ENCODE results near the gene RNASE13. TPM values are rescaled to one million over a fixed set of nuclear protein-coding genes. Genes with fewer than 3 reads are reported as not detected.

The RNASE13 gene
- total RNA-seq, 1 experiment from 2014 or later: 0.15 TPM

DNA sequence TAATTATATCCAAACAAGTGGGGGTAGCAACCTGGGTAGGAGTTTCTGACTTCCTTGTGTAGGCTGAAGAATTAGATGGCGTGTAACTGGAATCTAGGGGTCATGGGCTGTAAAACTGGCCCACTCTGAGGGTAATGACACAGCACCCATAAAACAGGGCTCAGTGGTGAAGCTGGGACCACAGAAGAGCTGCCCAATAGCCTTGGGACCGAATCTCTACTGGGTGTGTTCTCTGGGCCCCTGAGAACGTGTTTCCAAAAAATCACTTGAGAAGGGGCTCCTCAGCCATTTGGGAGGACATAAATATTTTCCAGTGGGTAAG lies 26.7 kb upstream of the RNASE13 start:
- Histone ChIP-seq H3K9ac (ENCODE audit: low read length) (no peak overlapping the region), H3K27me3 (ENCODE audit: insufficient read depth, low read length) (peaks cover 5% of the 10 kb centered on the region), H3K9me2 (ENCODE audit: insufficient read depth) (no peaks in the 10 kb centered on the region), H3K4me1 (ENCODE audit: control insufficient read depth in 1 of 2, insufficient read depth in 2 of 2, low read length in 2 of 2) (no peaks in the 10 kb centered on the region), H3K9me3 (ENCODE audit: control insufficient read depth in 1 of 2, insufficient read depth in 1 of 2, low read depth in 1 of 2, low read length in 2 of 2) (no peaks in the 10 kb centered on the region), H3K36me3 (ENCODE audit: control insufficient read depth in 1 of 2, insufficient read depth in 2 of 2, low read length in 2 of 2) (no peaks in the 10 kb centered on the region), H3K79me2 (ENCODE audit: insufficient read depth, low read length) (no peaks in the 10 kb centered on the region), H3K27ac (ENCODE audit: low read depth, low read length) (no peak overlapping the region), H4K20me1 (ENCODE audit: insufficient read depth) (no peaks in the 10 kb centered on the region), H2AFZ (ENCODE audit: low read depth, low read length, poor library complexity, severe bottlenecking) (no peak overlapping the region), H3K4me2 (ENCODE audit: low read length) (no peak overlapping the region), H3K4me3 (replicated peaks in 1 of 2; ENCODE audit: low read depth in 1 of 2, low read length in 2 of 2) (no peak overlapping the region)
- TF ChIP-seq POLR2AphosphoS5 (IDR thresholded peaks at IDR 0.05; ENCODE audit: low read depth, low read length) (no peak), CEBPB (IDR thresholded peaks at IDR 0.05; ENCODE audit: low read depth) (no peak), FOSL1 (IDR thresholded peaks at IDR 0.05; ENCODE audit: low read depth) (no peak), TCF7L2 (IDR thresholded peaks at IDR 0.05; ENCODE audit: borderline replicate concordance, extremely low read depth, insufficient read depth, insufficient read length) (no peak), RAD21 (IDR thresholded peaks at IDR 0.05; ENCODE audit: low read depth) (no peak), JUND (IDR thresholded peaks at IDR 0.05) (no peak), EZH2phosphoT487 (IDR thresholded peaks at IDR 0.05; ENCODE audit: borderline replicate concordance) (no peak), ZFX (IDR thresholded peaks at IDR 0.05) (no peak), CBX3 (IDR thresholded peaks at IDR 0.05; ENCODE audit: low read depth) (no peak), YY1 (IDR thresholded peaks at IDR 0.05; ENCODE audit: extremely low read depth, insufficient replicate concordance, low read depth, low read length) (no peak), SRF (IDR thresholded peaks at IDR 0.05; ENCODE audit: low read depth) (no peak), SP1 (IDR thresholded peaks at IDR 0.05; ENCODE audit: low read depth) (no peak), ELF1 (IDR thresholded peaks at IDR 0.05; ENCODE audit: borderline replicate concordance, low read depth) (no peak), POLR2A (IDR thresholded peaks at IDR 0.05; ENCODE audit: borderline replicate concordance, extremely low read depth, insufficient read depth, insufficient read length) (no peak)
- TF ChIP-seq, protein P1, sequence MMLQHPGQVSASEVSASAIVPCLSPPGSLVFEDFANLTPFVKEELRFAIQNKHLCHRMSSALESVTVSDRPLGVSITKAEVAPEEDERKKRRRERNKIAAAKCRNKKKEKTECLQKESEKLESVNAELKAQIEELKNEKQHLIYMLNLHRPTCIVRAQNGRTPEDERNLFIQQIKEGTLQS (IDR thresholded peaks at IDR 0.05): no peak
- TF ChIP-seq, protein P2, sequence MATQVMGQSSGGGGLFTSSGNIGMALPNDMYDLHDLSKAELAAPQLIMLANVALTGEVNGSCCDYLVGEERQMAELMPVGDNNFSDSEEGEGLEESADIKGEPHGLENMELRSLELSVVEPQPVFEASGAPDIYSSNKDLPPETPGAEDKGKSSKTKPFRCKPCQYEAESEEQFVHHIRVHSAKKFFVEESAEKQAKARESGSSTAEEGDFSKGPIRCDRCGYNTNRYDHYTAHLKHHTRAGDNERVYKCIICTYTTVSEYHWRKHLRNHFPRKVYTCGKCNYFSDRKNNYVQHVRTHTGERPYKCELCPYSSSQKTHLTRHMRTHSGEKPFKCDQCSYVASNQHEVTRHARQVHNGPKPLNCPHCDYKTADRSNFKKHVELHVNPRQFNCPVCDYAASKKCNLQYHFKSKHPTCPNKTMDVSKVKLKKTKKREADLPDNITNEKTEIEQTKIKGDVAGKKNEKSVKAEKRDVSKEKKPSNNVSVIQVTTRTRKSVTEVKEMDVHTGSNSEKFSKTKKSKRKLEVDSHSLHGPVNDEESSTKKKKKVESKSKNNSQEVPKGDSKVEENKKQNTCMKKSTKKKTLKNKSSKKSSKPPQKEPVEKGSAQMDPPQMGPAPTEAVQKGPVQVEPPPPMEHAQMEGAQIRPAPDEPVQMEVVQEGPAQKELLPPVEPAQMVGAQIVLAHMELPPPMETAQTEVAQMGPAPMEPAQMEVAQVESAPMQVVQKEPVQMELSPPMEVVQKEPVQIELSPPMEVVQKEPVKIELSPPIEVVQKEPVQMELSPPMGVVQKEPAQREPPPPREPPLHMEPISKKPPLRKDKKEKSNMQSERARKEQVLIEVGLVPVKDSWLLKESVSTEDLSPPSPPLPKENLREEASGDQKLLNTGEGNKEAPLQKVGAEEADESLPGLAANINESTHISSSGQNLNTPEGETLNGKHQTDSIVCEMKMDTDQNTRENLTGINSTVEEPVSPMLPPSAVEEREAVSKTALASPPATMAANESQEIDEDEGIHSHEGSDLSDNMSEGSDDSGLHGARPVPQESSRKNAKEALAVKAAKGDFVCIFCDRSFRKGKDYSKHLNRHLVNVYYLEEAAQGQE (IDR thresholded peaks at IDR 0.05; ENCODE audit: low read depth): no peak
- ChIA-PET RAD21 (ENCODE audit: low non-redundant PET in 1 of 2, low total read pairs in 2 of 2, uncharacterized antibody in 2 of 2, unreplicated experiment in 2 of 2) (no interaction called here), POLR2A (no interaction called here), CTCF (interaction anchor here (1.5 kb wide), 1 partner anchor 47 kb away, joined by 4 read pairs; no protein-coding TSS in a partner anchor)
- BruUV-seq (replicated peaks): no TSS peak
- intact Hi-C loops (cut with micrococcal nuclease): no loop called here
- DNase-seq (ENCODE audit: low read depth, low spot score) (no peak), ATAC-seq (no peak)
